HUDEP-2 (cell line): ENCODE measurements around the gene HES2.
"Not testable (repeated sequence)": the region's sequence is repeated elsewhere in the genome, so short reads cannot be mapped to it uniquely, and the experiment has no call there.

Source experiments
- DNase-seq, 76 experiments: peaks; one replicate each; lab custom pipeline; 2025; ENCODE audit not compliant: unreplicated experiment in 76 of 76; lab: John Stamatoyannopoulos, UW

The HES2 gene

DNA sequence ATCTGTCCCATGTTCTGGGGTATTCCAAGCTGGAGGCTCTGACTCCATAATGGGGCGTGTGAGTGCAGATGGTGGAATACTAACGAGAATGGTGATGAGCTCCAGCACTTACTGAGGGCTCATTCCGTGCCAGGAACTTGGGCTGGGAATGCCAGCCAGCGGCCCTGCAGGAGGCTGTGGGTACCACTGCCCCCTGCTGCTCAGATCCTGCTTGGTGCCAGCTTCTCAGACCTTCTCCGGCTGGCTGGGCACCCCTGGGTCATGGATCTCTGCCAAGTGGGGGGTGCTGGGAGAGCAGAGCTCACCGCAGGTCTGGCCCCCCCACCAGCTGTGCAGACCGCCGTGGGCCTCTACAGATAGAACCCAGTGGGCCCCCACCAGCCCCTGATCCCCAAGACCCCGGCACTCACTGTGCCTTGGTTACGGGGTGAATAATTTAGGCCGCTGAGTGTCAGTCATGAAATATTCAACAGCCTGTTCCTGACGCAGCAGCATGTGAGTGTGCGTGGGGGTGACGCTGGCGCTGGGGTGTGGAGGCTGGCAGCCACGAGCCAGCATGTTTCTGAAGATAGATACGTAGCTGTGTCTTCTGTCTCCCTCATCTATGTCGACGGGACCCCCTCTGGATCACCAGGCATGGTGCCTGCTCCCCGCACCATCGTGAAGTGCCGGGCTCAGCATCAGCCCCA is 17.4 kb upstream of the HES2 start:
- DNase-seq = peak in 14 of 76 experiments; percentile 6 to 37 (median 22)

DNA sequence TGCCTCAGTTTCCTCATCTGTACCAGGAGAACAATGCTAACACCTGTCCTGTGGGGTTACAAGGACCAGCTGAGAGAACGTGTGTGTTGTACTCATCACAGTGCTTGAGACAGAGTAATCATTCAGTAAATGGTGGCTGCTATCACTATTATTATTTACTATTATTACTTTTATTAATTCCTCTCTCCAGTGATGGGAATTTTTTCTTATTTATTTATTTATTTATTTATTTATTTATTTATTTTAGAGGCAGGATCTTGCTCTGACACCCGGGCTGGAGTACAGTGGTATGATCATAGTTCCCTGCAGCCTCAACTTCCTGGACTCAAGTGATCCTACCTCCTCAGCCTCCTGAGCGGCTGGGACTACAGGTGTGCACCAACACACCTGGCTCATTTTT is 16.6 kb upstream of the HES2 start:
- not testable (repeated sequence) for DNase-seq

DNA sequence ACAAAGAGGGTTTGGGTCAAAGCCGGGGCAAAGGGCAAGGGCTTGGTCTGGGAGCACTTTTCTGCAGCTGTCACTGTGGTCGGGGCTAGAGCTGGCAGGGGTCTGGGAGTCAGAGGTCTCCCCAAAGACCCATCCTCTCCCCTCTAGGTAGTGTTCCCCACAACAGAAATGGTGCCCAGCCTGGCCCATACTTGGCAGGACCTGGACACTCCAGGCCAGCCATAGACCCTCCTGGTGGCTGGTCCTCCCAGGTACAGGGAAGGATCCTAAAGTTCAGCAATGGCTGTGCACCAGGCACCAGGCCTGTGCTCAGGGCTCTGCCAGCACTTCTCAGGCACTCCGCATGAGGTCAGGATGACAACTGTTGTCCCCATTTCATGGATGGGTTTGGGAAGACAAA is 15.8 kb upstream of the HES2 start:
- DNase-seq = no peak

DNA sequence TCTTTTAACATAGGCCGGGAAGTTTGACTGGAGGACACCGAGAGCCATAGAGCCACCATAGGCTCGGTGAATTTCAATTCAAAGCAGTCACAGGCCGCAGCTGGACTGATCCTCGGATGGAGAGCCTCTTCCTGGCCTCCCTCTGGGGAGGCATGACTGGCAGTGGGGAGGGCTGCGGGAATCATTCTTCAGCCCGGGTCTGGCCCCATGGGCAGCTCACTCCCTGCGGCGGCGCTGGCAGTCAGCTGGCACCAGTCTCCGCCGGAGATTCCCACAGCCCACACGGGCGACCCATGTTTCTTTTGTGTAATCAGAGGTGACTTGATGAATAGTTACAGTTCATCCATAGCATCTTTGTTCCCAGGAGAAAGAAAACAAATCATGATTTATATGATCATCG is 15.4 kb upstream of the HES2 start:
- DNase-seq = no peak

DNA sequence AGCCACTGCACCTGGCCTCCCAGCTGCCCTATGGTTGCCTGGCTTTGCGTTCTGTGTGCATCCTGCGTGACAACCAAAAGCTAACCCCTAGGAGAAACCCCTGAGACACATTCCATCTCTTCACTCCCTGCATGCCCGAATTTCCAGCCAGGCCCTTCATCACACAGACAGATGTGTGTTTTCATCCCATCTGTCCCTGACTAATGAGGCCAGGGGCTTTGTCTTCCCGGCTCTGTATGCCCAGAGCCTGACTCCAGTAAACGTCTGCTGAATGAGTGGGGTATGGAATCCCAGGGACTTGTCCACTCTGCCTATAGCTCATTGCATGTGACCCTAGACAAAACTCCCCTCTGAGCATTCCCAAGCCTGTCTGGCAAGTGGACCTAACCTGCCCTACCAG is 14.5 kb upstream of the HES2 start:
- DNase-seq = no peak

DNA sequence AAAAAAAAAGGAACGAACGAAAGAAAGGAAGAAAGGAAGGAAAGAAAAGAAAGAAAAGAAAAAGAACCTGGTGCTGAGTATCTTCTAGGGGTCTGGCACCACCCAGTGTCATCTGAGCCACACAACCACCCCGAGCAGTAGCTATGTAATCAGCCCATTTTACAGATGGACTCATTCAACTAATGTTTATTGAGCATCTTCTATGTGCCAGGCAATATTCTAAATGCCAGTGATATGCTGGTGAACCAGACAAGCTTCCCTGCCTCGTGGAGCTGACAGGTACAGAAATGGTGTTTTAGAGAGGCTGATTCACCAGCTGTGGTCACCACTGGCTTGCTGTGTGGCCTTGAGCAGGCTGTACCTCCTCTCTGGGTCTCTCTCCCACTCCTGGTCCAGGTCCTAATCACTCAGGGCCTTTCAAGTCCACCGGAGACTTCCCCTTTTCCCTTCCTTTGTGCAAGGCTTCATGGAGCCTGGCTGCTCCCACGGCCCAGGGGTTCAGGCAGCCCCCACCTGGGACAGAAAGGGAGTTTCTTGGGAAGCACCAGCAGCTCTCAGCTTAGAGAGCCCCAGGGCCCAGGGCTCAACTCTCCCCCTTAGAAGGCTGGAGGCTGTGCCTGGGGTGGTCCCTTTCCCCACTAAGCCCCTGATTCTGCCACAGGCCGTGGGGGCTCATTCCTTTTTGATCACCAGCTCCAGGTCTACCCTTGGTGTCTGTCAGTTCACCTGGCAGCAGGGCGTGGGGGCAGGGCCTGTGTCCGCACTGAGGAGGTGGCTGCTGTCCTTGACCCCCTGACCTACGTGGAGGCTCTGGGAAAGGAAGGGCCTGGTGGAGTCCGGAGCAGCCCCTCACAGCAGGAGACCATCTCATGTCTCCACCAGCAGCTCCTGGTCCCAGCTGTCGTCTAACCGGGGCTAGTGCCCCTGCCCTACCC is 12.2 kb upstream of the HES2 start:
- not testable (repeated sequence) for DNase-seq

DNA sequence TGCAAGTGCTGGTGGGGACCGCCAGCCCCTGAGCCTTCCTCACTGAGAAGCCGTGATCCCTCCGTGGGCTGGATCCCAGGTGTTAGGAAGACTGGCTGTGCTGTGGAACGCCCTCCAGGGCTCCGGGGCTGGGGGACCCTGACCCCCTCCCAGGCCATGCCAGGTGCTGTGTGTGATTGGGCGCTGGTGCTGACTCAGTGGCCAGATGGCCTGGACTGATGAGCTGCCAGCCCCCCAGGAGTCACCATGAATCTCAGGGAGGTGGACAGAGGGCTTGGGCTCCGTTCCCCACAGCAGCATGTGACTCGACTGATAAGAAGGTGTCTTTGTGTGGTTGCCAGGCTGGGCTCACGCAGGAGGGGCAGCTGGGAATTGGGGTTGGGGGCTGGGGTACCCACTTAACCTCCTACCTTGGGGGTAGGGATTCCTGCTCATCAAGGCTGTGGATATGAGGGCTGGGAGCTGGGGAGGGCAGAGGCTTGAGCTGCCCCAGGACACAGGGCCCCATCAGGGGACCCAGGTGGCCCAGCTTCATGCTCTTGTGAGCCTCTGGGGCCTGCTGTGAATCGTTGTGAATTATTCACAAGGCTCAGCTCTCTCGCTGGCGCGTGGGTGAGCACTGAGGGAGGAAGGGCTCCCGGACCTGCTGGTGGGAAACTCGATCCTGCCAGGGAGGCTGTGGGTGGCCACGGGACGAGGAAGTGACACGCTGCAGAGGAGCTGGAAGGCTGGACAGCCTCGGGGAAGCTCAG is 10.1 kb upstream of the HES2 start:
- peak in 49 of 76 experiments; percentile 7 to 66 (median 34) for DNase-seq

DNA sequence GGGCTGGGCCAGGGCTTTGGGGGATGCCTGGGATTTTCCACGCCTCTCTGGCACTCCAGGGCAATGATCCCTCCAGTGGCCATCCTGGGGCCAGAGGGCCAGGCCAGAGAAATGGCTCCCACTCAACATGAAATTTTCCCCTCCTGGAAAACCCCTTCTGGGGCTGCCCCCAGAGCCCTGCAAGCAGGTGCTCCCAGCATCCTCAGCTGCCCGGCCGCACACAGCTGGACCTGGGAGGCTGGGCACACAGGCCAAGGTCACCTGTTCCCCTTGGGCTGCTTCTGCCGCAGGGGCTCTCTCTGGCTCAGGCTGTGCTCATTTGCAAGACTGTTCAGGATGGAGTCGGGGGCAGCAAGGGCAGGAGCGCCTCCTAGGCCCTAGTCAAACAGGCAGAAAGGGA is 8.7 kb upstream of the HES2 start:
- DNase-seq = not testable (repeated sequence)

DNA sequence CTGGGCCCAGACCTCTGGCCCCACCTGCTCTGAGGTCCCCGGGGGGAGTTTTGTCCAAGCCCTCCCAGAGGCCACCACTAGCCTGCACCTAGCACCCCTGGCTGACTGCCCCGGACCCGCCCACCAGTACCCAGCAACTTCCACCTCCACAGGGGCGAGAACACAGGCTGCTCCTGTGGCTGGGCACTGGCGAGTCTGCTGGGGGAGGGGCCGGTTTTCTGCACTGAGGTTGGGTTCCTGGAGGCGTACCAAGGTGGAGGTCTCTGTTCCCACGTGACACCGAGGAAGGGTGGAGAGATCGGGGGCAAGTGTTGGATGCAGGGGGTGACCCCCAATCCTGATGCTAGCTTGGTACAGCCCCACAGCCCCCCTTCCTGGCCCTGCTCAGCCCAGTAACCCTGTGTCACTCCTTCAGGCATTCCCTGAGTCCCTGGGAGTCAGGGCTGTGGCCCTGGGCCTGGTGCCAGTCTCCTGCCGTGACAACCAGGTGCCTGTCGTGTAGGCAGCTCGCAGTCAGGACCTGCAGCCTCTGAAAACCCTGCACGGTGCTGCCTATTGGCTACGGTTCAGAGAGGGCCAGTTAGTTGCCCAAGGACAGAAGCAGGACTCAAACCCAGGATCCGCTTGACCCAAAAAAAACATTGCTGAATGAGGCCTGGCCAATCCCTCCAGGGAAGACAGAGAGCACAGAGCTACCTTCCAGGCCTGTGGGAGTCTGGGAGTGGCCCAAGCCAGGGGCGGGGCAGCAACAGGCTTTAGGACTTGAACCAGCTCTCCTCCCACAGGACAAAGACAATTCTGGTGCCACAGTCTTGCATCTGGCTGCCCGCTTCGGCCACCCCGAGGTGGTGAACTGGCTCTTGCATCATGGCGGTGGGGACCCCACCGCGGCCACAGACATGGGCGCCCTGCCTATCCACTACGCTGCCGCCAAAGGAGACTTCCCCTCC is 8.0 kb upstream of the HES2 start:
- DNase-seq = peak in 47 of 76 experiments; percentile 7 to 60 (median 37)

DNA sequence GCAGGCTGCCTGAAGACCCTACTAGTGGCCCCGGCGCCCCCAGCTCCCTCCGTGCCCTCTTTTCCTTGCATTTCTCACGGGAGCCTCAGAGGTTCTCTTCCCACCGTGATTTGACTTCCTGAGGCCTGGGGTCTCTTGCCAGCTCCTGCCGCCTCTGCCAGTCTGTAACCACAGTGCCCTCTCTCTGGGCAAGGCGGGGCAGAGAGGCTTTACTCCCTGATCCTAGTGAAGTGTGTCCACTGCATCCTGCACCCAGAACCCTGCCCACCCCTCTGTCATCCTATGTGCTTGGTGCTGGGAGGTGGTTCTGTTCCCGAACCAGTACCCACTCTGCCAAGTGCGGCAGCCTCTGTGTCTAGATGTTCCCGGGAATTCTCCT is 7.2 kb upstream of the HES2 start:
- no peak for DNase-seq

DNA sequence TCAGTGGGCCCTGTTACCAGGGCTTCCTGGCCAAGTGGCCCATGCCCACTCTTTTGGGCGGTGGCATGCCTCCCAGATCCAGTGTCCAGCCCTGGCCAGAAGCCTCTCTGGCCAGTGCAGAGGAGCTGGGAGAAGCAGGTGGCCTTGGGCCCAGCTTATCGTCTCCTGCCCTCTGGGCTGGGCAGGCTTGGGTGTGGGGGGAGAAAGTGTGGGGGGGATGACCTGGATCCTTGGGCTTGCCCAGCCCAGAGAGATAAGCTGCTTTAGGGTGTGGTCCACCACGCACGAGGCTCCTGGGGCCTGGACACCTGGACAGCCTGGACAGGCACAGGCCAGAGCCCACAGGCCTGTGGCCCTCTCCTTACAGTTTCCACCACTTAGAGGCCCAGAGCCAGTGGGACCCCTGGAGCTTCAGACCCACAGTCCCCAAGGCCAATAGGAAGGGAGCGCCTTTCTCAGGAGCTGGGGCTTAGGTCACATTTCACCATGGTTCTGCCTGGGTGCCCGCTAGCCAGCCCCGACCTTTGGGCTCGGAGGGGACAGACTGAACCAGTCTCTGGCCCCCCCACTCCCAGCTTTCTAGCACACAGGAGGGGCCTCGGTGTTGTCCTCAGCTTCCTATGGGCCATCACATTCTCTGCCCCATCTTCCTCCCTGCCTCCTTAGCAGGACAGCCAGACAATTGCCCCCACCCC is 6.7 kb upstream of the HES2 start:
- DNase-seq = peak in 42 of 76 experiments; percentile 12 to 59 (median 30)

DNA sequence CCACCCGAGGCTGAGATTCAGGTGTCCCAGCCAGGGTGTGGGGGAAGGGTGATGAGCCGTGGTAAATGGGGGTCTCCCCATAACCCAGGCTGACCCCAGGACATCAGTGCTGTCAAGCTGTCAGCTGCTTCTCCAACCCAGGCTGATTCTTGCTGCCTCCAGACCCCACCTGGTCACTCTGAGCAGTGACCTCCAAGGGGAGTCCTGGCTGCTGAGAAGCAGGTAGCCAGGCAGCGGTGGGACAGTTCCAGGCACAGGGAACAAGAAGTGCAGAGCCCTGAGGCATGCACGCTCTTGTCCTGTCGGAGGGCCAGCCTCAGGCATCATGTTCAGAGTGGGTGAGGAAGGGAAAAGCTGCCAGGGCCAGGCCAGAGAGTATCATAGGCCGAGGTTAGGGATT is 5.9 kb upstream of the HES2 start:
- no peak for DNase-seq

DNA sequence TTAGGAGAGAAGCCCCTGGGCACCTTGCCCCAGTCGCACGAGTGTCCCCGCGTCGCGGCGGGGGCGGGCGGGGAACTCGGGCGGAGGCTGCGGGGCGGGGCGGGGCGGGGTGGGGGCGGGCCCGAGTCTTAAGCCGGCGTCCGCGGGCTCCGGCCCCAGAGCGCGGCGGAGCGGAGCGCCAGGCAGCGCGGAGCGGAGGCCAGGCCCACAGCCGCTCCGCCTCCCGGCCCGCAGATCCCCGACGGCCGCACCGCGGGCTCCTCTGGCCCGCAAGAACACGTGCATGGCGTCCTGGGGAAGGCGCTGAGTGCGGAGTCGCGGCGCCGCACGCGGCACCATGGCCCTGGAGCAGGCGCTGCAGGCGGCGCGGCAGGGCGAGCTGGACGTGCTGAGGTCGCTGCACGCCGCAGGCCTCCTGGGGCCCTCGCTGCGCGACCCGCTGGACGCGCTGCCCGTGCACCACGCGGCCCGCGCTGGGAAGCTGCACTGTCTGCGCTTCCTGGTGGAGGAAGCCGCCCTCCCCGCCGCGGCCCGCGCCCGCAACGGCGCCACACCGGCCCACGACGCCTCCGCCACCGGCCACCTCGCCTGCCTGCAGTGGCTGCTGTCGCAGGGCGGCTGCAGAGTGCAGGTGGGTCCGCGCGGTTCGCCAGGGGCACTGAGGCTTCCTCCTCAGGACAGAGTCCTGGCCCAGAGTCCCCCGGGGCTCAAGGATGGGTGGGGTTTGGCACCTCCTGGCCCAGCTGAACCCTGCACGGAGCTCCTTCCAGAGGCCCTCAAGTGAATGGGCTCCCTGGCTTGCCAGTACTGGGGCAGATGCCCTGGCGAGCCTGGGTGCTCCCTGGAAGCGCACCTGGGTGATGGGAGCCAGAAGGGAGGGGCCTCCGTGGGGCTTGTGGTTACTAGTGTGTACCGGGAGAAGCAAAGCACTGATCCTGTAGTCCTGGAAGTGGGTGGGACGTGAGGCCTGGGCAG is 5.2 kb upstream of the HES2 start, which contains the start of gene ESPN:
TSS of gene ESPN (plus strand) at position 158 of the 975 bp plus-strand sequence. CDS start at position 338, 180 bp downstream.
- DNase-seq = peak in 30 of 76 experiments; percentile 9 to 60 (median 26)

DNA sequence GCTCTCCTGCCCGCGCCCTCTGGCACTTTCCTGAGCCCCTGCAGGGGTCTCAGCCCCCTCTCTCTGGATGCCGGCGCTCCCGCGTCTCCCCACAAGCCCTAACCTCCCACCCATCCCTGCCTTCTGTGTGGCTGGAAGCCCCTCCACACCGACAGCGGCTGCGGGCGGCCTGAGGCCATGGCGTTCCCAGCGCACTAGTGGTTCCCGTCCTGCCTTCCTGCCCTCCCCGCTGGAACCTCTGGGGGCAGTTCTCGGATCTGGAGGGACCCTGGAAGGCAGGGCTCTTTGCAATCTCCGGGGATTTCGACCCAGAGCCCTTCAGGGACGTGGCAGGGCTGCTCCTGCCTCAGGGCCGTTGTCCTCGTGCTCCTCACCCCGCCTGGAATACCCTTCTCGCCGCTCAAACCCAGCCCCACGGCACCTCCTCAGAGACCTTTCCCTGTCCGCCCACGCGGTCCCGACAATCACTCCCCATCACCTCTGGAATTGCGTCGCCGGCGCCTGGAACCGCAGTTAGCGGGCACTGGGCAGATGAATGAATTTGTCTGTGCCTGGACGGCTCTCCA is 4.4 kb upstream of the HES2 start:
- peak in 4 of 76 experiments; percentile 17 to 60 (median 27) for DNase-seq

DNA sequence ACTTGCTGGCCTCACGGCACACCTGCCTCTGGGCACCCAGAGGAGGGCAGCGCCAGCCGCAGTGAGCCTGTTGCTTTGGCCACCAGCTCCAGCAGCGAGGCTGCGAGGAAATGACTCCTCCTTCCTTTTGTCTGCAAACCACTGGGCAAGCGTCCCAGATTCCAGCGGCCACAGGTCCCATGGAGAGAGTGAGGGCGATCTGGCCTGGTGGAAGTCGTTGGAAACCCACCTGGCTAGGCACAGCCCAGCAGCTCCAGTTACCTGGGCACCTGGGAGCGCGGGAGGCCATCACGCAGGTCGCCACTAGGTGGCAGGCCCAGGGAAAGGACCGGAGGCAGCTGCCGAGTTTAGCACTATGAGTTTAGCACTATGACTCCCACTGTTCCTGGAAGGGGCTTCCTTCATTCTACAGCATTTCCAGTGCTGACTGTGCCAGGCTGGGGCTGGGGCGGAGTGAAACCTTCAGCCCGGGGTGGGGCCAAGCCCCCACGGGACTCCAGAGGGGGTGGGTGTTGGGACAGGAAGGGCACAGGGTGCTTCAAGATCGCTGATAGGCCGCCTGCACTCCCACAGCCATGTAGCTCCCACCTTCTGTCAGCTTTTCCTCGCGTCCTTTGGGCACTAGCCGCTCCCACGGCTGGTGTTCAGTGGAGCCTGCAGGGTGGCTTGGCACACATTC is 3.7 kb upstream of the HES2 start:
- peak in 52 of 76 experiments; percentile 11 to 71 (median 40) for DNase-seq

DNA sequence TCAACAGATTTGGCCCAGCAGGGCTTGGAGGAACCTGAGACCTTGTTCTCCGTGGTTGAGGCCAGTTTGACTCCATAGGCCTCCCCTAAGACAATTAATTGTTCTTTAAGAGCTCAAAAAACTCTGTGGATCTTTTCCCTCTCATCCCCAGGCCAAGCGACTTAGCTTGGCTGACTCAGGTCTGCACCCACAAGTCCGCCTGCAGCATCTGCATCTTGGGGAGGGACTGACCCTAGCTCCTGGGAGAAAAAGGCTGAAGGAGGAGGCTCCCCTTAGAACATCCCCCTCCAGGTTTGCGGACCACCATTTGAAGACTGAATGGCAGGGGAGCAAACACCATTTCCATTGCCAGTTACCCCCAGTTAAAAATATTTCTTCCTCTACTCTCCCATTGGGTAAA is 1.5 kb upstream of the HES2 start:
- DNase-seq = no peak

DNA sequence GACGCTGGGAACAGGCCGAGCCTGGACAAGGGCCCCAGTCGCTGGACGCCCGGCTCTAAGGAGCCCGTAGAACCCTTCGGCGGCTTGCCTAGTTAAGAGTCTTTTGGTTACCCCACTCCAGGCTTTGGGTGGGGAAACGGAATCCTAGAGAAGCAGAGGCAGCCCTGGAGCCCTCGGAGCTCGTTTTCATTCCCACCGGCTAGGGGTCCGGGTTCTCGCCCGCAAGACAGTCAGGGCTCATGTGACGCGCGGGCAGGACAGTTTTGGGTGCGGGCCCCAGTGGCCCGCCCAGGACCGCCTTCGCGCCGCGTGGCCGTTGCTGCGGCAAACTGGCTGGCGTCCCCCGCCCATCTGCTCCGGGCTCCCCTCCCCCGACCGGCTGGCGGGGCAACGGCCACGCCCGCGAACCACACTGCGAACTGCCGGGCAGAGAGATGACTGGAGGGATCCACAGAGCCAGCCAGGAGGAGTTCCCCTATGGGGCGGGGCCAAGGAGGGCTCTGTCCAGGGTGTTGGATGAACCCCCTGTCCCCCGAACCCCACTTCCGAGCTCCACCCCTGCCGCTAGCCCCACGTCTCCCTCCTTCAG is 829 bp upstream of the HES2 start:
- peak in 71 of 76 experiments; percentile 41 to 92 (median 74) for DNase-seq
